Neural cell (in vitro differentiated cells): ENCODE measurements around the gene HAUS6.

Source experiments
- EP300 ChIP-seq: fragments of 450-650 bp; conservative IDR thresholded peaks from 2 replicates; pipeline ENCODE4 v1.6.1; 2014; ENCODE audit warnings: antibody characterized with exemption, mild to moderate bottlenecking, moderate library complexity; ENCODE audit not compliant: poor library complexity, severe bottlenecking
- EZH2 ChIP-seq: fragments of 200-600, 300-800 bp; shearing (Covaris generic), sonication (generic); IDR thresholded peaks from 2 replicates; pipeline ENCODE4 v1.6.1; 2014; ENCODE audit warnings: antibody characterized with exemption, low read length, borderline replicate concordance, mild to moderate bottlenecking; ENCODE audit not compliant: insufficient read depth, poor library complexity, severe bottlenecking
- MXI1 ChIP-seq: fragments of 450-650 bp; conservative IDR thresholded peaks from 2 replicates; pipeline ENCODE4 v1.6.1; 2014; ENCODE audit warnings: antibody characterized with exemption, mild to moderate bottlenecking; ENCODE audit not compliant: poor library complexity, severe bottlenecking
- POLR2AphosphoS5 ChIP-seq: IDR thresholded peaks from 2 replicates; pipeline ENCODE4 v1.6.1; 2012
- RAD21 ChIP-seq: fragments of 450-650 bp; conservative IDR thresholded peaks from 2 replicates; pipeline ENCODE4 v1.6.1; 2014; ENCODE audit warnings: antibody characterized with exemption, mild to moderate bottlenecking, moderate library complexity
- SMC3 ChIP-seq: fragments of 450-650 bp; conservative IDR thresholded peaks from 2 replicates; pipeline ENCODE4 v1.6.1; 2014; ENCODE audit warnings: antibody characterized with exemption, mild to moderate bottlenecking, moderate library complexity; ENCODE audit not compliant: poor library complexity
- TAF1 ChIP-seq: IDR thresholded peaks from 2 replicates; pipeline ENCODE4 v1.6.1; 2012; ENCODE audit warnings: low read depth
- TF ChIP-seq, protein P1 (sequence below): fragments of 450-650 bp; IDR thresholded peaks from 2 replicates; pipeline ENCODE4 v1.5.1; 2014; ENCODE audit warnings: antibody characterized with exemption, mild to moderate bottlenecking, moderate library complexity; ENCODE audit not compliant: poor library complexity, severe bottlenecking
- TF ChIP-seq, protein P2 (sequence below): IDR thresholded peaks from 2 replicates; pipeline ENCODE4 v1.6.1; 2012; ENCODE audit warnings: borderline replicate concordance

DNA sequence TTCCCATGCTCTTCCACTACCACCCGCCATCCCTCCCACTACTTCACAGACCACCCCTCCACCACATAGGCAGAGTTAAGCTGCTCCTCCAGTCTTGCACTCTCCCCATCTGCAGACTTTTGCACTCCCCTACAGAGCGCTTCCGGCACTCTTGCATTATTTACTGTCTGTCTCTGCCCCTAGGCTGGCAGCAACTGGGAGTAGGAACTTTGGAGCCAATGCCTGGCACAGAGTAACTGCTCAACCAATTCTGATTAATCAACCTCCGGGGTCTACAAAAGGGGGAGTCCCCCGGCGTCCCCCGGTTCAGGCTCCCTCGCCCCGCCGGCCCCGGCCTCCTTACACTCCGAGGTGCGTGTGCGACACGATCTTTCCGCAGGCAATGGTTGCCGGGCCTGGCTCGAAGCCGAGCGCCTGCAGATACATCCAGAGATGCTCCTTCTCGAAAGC lies 498 bp downstream of the HAUS6 start:
- TF ChIP-seq, protein P1, sequence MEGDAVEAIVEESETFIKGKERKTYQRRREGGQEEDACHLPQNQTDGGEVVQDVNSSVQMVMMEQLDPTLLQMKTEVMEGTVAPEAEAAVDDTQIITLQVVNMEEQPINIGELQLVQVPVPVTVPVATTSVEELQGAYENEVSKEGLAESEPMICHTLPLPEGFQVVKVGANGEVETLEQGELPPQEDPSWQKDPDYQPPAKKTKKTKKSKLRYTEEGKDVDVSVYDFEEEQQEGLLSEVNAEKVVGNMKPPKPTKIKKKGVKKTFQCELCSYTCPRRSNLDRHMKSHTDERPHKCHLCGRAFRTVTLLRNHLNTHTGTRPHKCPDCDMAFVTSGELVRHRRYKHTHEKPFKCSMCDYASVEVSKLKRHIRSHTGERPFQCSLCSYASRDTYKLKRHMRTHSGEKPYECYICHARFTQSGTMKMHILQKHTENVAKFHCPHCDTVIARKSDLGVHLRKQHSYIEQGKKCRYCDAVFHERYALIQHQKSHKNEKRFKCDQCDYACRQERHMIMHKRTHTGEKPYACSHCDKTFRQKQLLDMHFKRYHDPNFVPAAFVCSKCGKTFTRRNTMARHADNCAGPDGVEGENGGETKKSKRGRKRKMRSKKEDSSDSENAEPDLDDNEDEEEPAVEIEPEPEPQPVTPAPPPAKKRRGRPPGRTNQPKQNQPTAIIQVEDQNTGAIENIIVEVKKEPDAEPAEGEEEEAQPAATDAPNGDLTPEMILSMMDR: no peak
- TF ChIP-seq POLR2AphosphoS5 (no peak), EZH2 (no peak), EP300 (no peak), TAF1 (no peak), RAD21 (peak; percentile 32), SMC3 (no peak), MXI1 (no peak)
- TF ChIP-seq, protein P2, sequence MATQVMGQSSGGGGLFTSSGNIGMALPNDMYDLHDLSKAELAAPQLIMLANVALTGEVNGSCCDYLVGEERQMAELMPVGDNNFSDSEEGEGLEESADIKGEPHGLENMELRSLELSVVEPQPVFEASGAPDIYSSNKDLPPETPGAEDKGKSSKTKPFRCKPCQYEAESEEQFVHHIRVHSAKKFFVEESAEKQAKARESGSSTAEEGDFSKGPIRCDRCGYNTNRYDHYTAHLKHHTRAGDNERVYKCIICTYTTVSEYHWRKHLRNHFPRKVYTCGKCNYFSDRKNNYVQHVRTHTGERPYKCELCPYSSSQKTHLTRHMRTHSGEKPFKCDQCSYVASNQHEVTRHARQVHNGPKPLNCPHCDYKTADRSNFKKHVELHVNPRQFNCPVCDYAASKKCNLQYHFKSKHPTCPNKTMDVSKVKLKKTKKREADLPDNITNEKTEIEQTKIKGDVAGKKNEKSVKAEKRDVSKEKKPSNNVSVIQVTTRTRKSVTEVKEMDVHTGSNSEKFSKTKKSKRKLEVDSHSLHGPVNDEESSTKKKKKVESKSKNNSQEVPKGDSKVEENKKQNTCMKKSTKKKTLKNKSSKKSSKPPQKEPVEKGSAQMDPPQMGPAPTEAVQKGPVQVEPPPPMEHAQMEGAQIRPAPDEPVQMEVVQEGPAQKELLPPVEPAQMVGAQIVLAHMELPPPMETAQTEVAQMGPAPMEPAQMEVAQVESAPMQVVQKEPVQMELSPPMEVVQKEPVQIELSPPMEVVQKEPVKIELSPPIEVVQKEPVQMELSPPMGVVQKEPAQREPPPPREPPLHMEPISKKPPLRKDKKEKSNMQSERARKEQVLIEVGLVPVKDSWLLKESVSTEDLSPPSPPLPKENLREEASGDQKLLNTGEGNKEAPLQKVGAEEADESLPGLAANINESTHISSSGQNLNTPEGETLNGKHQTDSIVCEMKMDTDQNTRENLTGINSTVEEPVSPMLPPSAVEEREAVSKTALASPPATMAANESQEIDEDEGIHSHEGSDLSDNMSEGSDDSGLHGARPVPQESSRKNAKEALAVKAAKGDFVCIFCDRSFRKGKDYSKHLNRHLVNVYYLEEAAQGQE: no peak
